ENCODE results near the gene EGLN3. TPM values are rescaled to one million over a fixed set of nuclear protein-coding genes. Genes with fewer than 3 reads are reported as not detected.

The EGLN3 gene
- total RNA-seq, 1 experiment from 2014 or later: 0.22 TPM

- Histone ChIP-seq H3K79me2 (ENCODE audit: low read length) (no peaks in the 10 kb centered on the region), H3K36me3 (ENCODE audit: insufficient read depth, low read length) (no peaks in the 10 kb centered on the region), H3K4me2 (ENCODE audit: low read depth, low read length, poor library complexity, severe bottlenecking) (no peak overlapping the region), H3K9me3 (ENCODE audit: low read length) (no peaks in the 10 kb centered on the region), H3K27me3 (ENCODE audit: low read length) (no peaks in the 10 kb centered on the region), H3K9ac (ENCODE audit: low read length) (no peak overlapping the region), H3K4me1 (ENCODE audit: low read length) (no peaks in the 10 kb centered on the region), H4K20me1 (ENCODE audit: insufficient read depth, low read depth, low read length) (no peaks in the 10 kb centered on the region), H3K9me2 (replicated peaks; ENCODE audit: insufficient read depth, low read length) (0 out of 2 replicates have a peak, but pooled peaks cover 3% of the 10 kb centered on the region), H2AFZ (ENCODE audit: low read length) (no peak overlapping the region), H3K27ac (ENCODE audit: low read length) (no peak overlapping the region), H3K4me3 (ENCODE audit: low read length) (no peak overlapping the region)
- no peak for DNase-seq
These were observed 52.9 kb downstream of the EGLN3 start for GRCh38 chr14:33897878-33898535.

GRCh38 chr14:33897382-33897781, 53.5 kb downstream of the EGLN3 start:
- Histone ChIP-seq H3K9me3 (ENCODE audit: low read length) (no peaks in the 10 kb centered on the region), H3K4me2 (ENCODE audit: low read depth, low read length, poor library complexity, severe bottlenecking) (no peak overlapping the region), H3K9ac (ENCODE audit: low read length) (no peak overlapping the region), H3K4me3 (ENCODE audit: low read length) (no peak overlapping the region), H3K9me2 (replicated peaks; ENCODE audit: insufficient read depth, low read length) (0 out of 2 replicates have a peak, but pooled peaks cover 3% of the 10 kb centered on the region), H3K27ac (ENCODE audit: low read length) (no peak overlapping the region), H3K79me2 (ENCODE audit: low read length) (no peaks in the 10 kb centered on the region), H3K36me3 (ENCODE audit: insufficient read depth, low read length) (no peaks in the 10 kb centered on the region), H3K27me3 (ENCODE audit: low read length) (no peaks in the 10 kb centered on the region), H2AFZ (ENCODE audit: low read length) (no peak overlapping the region), H3K4me1 (ENCODE audit: low read length) (no peaks in the 10 kb centered on the region), H4K20me1 (ENCODE audit: insufficient read depth, low read depth, low read length) (no peaks in the 10 kb centered on the region)
- DNase-seq: no peak

- H3K36me3 ChIP-seq (ENCODE audit: insufficient read depth, low read length): no peaks in the 10 kb centered on the region
- H4K20me1 ChIP-seq (ENCODE audit: insufficient read depth, low read depth, low read length): no peaks in the 10 kb centered on the region
- DNase-seq: no peak
- H3K4me3 ChIP-seq (ENCODE audit: low read length): no peak overlapping the region
- peaks cover 4% of the 10 kb centered on the region for H3K9me3 ChIP-seq (ENCODE audit: low read length)
- H2AFZ ChIP-seq (ENCODE audit: low read length): no peak overlapping the region
- no peaks in the 10 kb centered on the region for H3K4me1 ChIP-seq (ENCODE audit: low read length)
- H3K9me2 ChIP-seq (replicated peaks; ENCODE audit: insufficient read depth, low read length): 0 out of 2 replicates have a peak, but pooled peaks cover 3% of the 10 kb centered on the region
- H3K9ac ChIP-seq (ENCODE audit: low read length): no peak overlapping the region
- no peaks in the 10 kb centered on the region for H3K79me2 ChIP-seq (ENCODE audit: low read length)
- no peak overlapping the region for H3K27ac ChIP-seq (ENCODE audit: low read length)
- H3K27me3 ChIP-seq (ENCODE audit: low read length): peaks cover 3% of the 10 kb centered on the region; the same call in 1 of the 2 replicates
- H3K4me2 ChIP-seq (ENCODE audit: low read depth, low read length, poor library complexity, severe bottlenecking): no peak overlapping the region
These were observed 56.5 kb downstream of the EGLN3 start for GRCh38 chr14:33894339-33894738.

- Histone ChIP-seq H3K36me3 (ENCODE audit: insufficient read depth, low read length) (no peaks in the 10 kb centered on the region), H3K27ac (ENCODE audit: low read length) (no peak overlapping the region), H3K4me1 (ENCODE audit: low read length) (no peaks in the 10 kb centered on the region), H3K4me2 (ENCODE audit: low read depth, low read length, poor library complexity, severe bottlenecking) (no peak overlapping the region), H2AFZ (ENCODE audit: low read length) (no peak overlapping the region), H3K9me3 (ENCODE audit: low read length) (peaks cover 8% of the 10 kb centered on the region), H4K20me1 (ENCODE audit: insufficient read depth, low read depth, low read length) (no peaks in the 10 kb centered on the region), H3K79me2 (ENCODE audit: low read length) (no peaks in the 10 kb centered on the region), H3K9me2 (replicated peaks; ENCODE audit: insufficient read depth, low read length) (0 out of 2 replicates have a peak, but pooled peaks cover 3% of the 10 kb centered on the region), H3K9ac (ENCODE audit: low read length) (no peak overlapping the region), H3K27me3 (ENCODE audit: low read length) (peaks cover 14% of the 10 kb centered on the region; the same call in 1 of the 2 replicates), H3K4me3 (ENCODE audit: low read length) (no peak overlapping the region)
- no peak for DNase-seq
These were observed 59.2 kb downstream of the EGLN3 start for GRCh38 chr14:33891700-33892099.

GRCh38 chr14:33884916-33885315, 66.0 kb downstream of the EGLN3 start:
- no peak overlapping the region for H3K9ac ChIP-seq (ENCODE audit: low read length)
- H3K36me3 ChIP-seq (ENCODE audit: insufficient read depth, low read length): no peaks in the 10 kb centered on the region
- no peak overlapping the region for H3K4me2 ChIP-seq (ENCODE audit: low read depth, low read length, poor library complexity, severe bottlenecking)
- no peak for DNase-seq
- peaks cover 8% of the 10 kb centered on the region for H3K9me3 ChIP-seq (ENCODE audit: low read length)
- 0 out of 2 replicates have a peak, but pooled peaks cover 3% of the 10 kb centered on the region for H3K9me2 ChIP-seq (replicated peaks; ENCODE audit: insufficient read depth, low read length)
- H3K27me3 ChIP-seq (ENCODE audit: low read length): peaks cover 13% of the 10 kb centered on the region; the same call in 1 of the 2 replicates
- no peak overlapping the region for H3K4me3 ChIP-seq (ENCODE audit: low read length)
- H4K20me1 ChIP-seq (ENCODE audit: insufficient read depth, low read depth, low read length): no peaks in the 10 kb centered on the region
- H2AFZ ChIP-seq (ENCODE audit: low read length): no peak overlapping the region
- H3K4me1 ChIP-seq (ENCODE audit: low read length): no peaks in the 10 kb centered on the region
- H3K27ac ChIP-seq (ENCODE audit: low read length): no peak overlapping the region
- no peaks in the 10 kb centered on the region for H3K79me2 ChIP-seq (ENCODE audit: low read length)

- Histone ChIP-seq H3K9me2 (replicated peaks; ENCODE audit: insufficient read depth, low read length) (0 out of 2 replicates have a peak, but pooled peaks cover 3% of the 10 kb centered on the region), H3K4me1 (ENCODE audit: low read length) (no peaks in the 10 kb centered on the region), H3K4me3 (ENCODE audit: low read length) (no peak overlapping the region), H3K9me3 (ENCODE audit: low read length) (peaks cover 25% of the 10 kb centered on the region), H3K9ac (ENCODE audit: low read length) (no peak overlapping the region), H3K79me2 (ENCODE audit: low read length) (no peaks in the 10 kb centered on the region), H3K36me3 (ENCODE audit: insufficient read depth, low read length) (no peaks in the 10 kb centered on the region), H3K27me3 (ENCODE audit: low read length) (peaks cover 5% of the 10 kb centered on the region; the same call in 1 of the 2 replicates), H3K4me2 (ENCODE audit: low read depth, low read length, poor library complexity, severe bottlenecking) (no peak overlapping the region), H4K20me1 (ENCODE audit: insufficient read depth, low read depth, low read length) (no peaks in the 10 kb centered on the region), H3K27ac (ENCODE audit: low read length) (no peak overlapping the region), H2AFZ (ENCODE audit: low read length) (no peak overlapping the region)
- no peak for DNase-seq
These were observed 70.5 kb downstream of the EGLN3 start for GRCh38 chr14:33880330-33880729.

- peaks cover 31% of the 10 kb centered on the region for H3K9me3 ChIP-seq (ENCODE audit: low read length)
- no peaks in the 10 kb centered on the region for H3K36me3 ChIP-seq (ENCODE audit: insufficient read depth, low read length)
- H3K9ac ChIP-seq (ENCODE audit: low read length): no peak overlapping the region
- no peaks in the 10 kb centered on the region for H3K4me1 ChIP-seq (ENCODE audit: low read length)
- no peak overlapping the region for H3K27ac ChIP-seq (ENCODE audit: low read length)
- H3K79me2 ChIP-seq (ENCODE audit: low read length): no peaks in the 10 kb centered on the region
- no peak overlapping the region for H3K4me3 ChIP-seq (ENCODE audit: low read length)
- H3K4me2 ChIP-seq (ENCODE audit: low read depth, low read length, poor library complexity, severe bottlenecking): no peak overlapping the region
- no peak overlapping the region for H2AFZ ChIP-seq (ENCODE audit: low read length)
- H3K9me2 ChIP-seq (replicated peaks; ENCODE audit: insufficient read depth, low read length): 0 out of 2 replicates have a peak, but pooled peaks cover 3% of the 10 kb centered on the region
- no peaks in the 10 kb centered on the region for H4K20me1 ChIP-seq (ENCODE audit: insufficient read depth, low read depth, low read length)
- H3K27me3 ChIP-seq (ENCODE audit: low read length): peaks cover 6% of the 10 kb centered on the region; the same call in 1 of the 2 replicates
- no peak for DNase-seq
These were observed 71.1 kb downstream of the EGLN3 start for GRCh38 chr14:33879684-33880286.

- Histone ChIP-seq H3K4me2 (ENCODE audit: low read depth, low read length, poor library complexity, severe bottlenecking) (no peak overlapping the region), H2AFZ (ENCODE audit: low read length) (no peak overlapping the region), H3K27ac (ENCODE audit: low read length) (no peak overlapping the region), H3K9me3 (ENCODE audit: low read length) (peaks cover 35% of the 10 kb centered on the region), H4K20me1 (ENCODE audit: insufficient read depth, low read depth, low read length) (no peaks in the 10 kb centered on the region), H3K9me2 (replicated peaks; ENCODE audit: insufficient read depth, low read length) (0 out of 2 replicates have a peak, but pooled peaks cover under 1% of the 10 kb centered on the region), H3K4me1 (ENCODE audit: low read length) (no peaks in the 10 kb centered on the region), H3K9ac (ENCODE audit: low read length) (no peak overlapping the region), H3K4me3 (ENCODE audit: low read length) (no peak overlapping the region), H3K79me2 (ENCODE audit: low read length) (no peaks in the 10 kb centered on the region), H3K27me3 (ENCODE audit: low read length) (peaks cover 6% of the 10 kb centered on the region; the same call in 1 of the 2 replicates), H3K36me3 (ENCODE audit: insufficient read depth, low read length) (no peaks in the 10 kb centered on the region)
- DNase-seq: no peak
These were observed 74.6 kb downstream of the EGLN3 start for GRCh38 chr14:33876274-33876673.
